Stimulated activated CD4-positive, alpha-beta T cell treated with anti-CD3 and anti-CD28 coated beads, Interleukin-15, amount 100 ng/mL, for 1 hour (primary cell): ENCODE measurements around the gene MAGI1.
"Not testable (repeated sequence)": the region's sequence is repeated elsewhere in the genome, so short reads cannot be mapped to it uniquely, and the experiment has no call there.

Source experiments
- DNase-seq, 2 donors: peaks; one replicate each; pipeline ENCODE4 v3.0.0-alpha.2; 2020; ENCODE audit warnings: low read depth in 1 of 2, low spot score in 1 of 2

Gene MAGI1

DNA sequence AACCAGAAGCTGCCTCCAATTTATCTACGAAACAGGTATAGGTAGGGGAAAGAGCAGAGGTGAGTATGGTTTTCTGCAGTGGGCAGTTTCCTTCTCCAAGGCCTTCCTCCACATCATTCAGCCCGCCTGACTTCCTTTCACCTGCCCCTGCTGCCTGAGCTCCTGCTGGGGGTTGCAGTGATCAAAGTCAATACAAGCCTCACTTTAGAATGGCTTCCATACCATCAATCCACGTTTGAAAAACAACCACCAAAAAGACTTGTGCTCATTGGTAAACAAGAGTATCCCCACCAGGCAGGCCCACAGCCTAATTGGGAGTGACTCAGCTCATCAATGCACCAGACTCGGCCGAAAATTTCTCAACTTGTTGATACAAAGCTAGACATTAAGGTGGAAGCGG is 159.9 kb downstream of the MAGI1 start:
- no peak for DNase-seq

DNA sequence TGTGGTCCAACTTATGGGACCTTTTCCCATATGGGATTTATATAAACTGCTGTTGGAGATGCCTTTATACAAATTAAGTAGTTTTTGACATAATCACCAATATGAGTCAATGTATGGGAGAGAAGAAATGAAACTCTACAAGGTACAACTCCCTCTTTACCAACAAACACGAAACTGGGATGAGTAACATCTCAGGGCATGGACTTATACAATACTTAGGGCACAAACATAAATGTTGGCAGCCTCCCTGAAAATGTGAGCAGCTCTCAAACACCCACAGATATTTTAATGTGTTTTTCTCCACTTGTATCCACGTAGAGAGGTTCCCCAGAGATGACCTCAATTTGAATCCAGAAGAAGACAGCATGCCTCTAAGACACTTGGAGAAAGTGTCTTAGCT is 161.6 kb downstream of the MAGI1 start:
- no peak for DNase-seq

DNA sequence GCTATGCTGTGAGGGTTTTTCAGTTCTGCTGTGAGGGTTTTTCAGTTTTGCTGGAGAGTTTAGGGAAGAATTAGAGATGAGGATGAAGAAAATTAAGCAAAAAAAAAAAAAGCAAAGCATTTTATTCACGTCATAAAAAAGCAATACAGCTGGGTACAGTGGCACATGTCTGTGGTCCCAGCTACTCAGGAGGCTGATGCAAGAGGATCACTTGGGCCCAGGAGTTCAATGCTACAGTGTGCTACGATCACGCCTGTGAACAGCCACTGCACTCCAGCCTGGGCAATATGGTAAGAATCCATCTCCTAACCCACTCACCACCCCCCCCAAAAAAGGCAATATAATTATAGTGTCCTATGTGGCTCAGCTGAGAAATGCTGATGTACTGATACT is 162.7 kb downstream of the MAGI1 start:
- DNase-seq: no peak

DNA sequence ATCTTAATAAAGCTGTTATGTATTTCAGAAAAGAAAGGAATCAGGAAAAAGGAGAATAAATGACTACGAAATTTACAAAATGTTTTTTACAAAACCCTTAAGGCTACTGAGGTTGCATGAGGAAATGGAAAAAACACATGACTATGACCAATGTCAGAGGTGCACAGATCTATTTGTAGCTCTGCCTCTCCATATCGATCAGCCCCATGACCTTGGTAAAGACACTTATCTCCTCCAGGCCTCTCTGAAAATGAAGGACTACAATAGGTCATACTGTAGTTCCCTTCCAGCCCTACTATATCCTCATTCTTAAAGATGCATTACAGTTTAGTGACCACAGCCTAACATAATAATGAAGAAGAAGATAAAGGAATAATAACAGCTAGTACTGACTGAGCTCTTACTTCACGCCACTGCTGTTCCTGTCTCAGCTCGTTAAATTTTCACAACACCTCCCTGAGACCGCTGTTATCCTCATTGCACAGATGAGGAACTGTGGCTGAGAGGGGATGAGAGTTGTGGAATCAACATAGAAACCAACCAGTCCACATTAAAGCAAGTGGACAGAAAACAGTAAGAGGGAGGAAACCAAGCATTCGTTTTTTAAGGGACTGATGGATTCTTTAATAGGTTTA is 163.2 kb downstream of the MAGI1 start:
- no peak for DNase-seq

DNA sequence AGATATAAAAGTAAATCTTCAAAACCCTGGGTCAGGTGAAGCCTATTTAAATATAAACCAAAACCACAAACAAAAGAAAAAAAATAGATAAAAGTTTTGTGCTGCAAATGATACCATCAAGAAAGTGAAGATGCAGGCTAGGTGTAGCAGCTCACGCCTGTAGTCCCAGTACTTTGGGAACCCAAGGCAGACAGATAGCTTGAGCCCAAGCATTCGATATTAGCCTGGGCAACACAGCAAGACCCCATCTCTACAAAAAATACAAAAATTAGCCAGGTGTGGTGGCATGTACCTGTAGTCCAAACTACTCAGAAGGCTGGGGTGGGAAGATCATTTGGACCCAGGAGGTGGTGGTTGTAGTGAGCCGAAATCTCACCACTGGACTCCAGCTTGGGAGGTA is 164.8 kb downstream of the MAGI1 start:
- no peak for DNase-seq

DNA sequence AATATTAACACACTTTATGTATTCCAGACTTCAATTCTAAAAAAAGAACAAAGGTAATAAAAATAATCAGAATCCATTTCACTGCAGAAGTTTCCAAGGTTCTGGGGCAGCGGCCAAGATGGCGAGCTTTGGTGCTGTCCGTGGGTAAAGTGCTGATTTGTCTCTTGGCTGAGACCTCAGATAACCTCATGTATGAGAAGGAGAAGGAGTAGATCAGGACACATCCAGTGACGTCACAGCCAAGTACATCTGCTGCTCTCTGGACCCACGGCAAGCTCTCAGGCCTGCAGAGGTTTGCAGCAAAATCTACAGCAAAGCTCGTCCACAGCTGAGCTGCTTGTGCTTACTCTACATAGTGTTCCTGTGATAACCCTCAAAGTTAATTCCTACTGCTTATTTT is 165.7 kb downstream of the MAGI1 start:
- DNase-seq: no peak

DNA sequence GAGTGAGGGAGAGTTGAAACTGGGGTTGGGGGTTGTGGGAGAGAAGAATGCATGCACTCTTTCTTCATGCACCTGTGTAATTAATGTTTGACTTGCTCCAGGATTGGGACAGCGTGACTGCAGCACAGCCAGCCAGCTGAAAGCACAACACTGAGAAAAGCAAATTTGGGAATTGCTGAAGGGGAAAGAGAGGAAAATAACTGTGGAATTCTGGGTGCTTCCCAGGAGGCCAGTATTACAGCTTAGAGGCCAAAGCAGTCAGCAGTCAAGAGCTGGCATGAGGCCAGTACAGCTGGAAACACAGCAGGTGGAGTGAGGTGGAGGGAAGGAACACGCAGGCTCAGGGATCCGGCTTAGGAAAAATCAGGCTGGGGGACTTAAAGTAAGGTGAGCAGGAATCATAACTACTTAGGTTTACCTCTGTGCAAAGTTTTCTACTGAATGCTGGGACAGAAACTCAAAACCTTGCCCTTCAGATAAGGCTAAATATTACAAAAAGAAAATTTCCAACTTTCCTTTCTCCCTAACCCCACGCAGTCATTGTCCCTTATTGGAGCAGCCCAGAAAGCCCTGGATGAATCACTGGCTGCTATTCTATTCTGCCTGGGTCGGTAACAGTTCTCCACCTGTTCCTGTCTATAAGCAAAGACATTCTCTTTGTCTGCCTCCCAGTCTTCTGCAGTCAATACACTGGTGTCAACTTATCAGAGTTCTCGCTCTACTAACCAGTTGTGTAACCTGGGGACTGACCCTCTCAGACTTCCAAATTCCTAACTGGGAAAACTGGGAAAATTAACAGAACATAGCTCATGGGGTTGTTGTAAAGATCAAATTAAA is 167.2 kb downstream of the MAGI1 start:
- no peak for DNase-seq

DNA sequence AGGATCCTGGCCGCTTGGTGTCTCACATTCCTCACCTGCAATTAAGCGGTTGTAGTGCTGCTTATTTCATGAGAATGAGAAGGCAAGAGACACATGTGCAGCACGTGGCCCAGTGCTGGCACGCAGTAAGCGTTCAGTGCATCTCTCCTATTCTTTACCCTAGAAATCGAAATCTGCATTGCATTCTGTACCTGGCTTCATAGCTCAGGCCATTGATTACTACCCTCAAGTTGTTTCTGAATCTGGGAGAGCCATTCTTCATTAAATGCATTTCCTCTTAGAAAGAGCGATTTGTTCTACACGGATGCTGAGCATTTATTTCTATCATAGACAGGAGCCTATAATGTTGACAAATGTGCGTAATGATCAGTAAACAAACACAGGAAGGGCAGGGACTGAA is 168.9 kb downstream of the MAGI1 start:
- no peak for DNase-seq

DNA sequence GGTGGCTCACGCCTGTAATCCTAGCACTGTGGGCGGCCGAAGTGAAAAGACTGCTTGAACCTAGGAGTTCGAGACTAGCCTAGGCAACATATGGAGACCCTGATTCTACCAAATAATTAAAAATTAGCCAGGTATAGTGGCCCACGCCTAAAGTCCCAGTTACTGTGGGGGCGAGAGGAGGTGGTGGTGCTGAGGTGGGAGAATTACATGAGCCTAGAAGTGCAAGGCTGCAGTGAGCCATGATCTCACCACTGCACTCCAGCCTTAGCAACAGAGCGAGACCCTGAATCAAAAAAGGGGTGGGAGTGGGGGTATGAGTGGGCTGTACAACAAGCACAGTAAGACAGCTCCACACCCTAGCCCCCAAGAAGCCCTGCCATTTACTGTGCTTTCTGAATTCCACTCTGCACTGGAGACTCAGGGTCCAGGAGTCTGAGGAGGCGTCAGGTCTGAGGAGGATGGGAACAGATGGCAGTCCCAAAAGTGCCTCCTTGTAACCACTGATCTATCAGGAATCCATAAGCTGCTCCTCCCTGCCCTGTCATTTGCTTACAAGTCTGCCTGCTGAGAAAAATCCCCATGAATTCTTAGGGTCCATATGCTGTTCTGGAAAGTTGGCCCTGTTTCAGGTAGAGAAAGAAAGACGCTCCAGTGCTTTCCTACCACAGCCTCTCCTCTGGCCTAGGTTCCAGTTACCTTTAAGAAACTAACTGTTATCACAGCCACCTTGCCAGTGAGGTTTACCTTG is 171.1 kb downstream of the MAGI1 start:
- DNase-seq: no peak

DNA sequence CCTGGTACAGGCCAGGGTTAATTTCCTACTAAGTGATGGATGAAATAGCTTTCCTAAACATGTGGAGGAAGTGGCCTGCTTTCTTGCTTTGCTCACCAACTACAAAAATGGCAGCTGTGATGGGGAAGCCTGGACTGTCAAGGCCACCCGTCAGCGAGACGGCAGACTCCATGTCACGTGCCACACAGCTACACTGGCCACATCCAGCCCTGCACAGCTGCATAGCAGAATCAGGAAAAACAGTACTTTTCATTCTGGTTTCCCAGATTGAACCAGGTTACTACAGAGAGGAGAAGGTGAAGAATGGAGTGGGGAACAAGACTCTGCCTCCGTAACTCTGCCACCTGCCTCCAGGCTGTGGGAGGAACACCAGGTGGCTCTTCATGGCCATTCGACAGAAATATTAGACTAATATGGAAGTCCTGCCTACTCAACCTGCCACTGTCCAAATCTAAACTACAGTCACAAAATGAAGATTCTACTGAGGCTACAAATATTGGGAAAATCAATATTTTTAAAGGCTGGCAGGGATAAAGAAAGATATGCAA is 174.3 kb downstream of the MAGI1 start:
- no peak for DNase-seq

DNA sequence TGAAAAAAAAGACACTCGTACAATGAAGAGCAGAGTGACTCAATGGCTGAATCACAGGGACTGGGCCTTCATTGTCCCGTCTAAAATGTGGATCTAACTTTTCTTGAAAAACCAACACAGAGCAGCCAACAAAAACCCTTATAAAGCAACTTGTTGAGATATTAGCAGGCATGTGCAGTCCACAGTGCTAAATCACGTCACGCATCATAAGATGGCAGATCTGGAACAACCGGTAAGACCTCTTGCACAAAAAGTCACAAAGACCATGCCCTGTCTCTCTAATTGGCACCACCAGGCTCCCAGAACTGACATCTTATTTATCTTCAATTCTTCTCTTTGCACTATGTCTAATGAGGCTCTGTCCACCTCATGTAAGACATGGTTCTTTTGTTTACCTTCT is 177.0 kb downstream of the MAGI1 start:
- DNase-seq: no peak

DNA sequence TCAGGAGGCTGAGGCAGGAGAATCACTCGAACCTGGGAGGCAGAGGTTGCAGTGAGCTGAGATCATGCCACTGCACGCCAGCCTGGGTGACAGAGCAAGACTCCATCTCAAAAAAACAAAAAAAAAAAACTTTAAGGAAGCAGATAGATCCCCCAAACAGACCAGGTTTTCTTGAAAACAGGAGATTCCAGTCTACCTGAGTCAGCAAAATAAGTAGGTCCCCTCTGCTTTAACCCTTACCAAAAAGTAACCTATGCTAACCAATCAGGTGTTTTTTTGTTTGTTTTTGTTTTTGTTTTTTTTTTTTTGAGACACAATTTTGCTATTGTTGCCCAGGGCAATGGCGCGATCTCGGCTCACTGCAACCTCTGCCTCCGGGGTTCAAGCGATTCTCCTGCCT is 179.1 kb downstream of the MAGI1 start:
- DNase-seq: not testable (repeated sequence)

DNA sequence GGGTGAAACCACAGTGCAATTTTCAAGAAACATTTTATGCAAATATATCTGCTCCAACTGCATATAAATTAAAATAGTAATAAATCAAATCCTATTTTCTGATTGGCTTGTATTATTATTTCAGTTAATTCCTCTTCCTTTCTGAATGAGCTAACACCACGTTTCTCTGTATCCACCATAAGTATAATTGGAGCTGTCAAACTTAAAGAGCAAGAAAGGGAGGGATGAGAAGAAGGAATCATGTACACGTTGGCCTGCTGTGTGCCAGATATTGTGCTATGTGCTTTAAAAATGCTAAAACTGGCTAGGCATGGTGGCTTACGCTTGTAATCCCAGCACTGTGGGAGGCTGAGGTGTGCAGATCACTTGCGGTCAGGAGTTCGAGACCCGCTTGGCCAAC is 180.0 kb downstream of the MAGI1 start:
- DNase-seq: no peak

DNA sequence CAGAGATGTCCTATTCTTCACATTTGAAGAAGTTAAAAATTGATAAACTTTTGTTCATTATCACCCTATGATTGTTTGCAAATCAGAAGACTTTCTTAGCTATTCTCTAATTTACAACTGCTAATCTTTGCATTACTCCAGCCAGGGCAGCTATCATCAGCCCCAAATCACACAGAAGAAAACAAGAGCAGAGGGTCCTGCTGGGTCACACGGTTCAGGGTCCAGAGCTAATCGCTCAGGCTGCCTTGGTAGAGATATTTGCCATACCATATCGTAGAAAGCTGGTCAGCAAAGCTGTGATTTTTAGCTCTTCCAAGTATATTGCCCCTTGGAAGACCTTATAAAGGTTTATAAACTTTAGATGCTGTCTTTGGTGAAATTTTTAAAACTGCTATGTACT is 181.4 kb downstream of the MAGI1 start:
- DNase-seq: no peak

DNA sequence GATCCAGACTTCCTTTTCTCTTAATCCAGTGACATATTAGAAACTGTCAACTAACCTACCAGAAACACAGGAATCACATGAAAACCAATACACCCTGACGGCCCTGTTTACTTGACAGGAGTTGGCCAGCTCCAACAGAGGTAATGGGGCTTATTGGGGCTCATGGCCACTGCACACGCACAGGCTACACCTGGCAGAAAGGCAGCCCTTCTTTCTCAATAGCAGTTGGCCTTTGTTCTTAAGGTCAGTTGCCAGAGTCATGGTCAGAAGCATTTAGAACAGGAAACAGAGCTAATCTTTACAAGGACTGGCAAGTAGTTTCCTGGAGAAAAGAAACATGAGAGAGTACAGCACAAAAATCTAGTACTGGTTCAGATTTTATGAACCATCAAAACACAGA is 181.8 kb downstream of the MAGI1 start:
- no peak for DNase-seq

DNA sequence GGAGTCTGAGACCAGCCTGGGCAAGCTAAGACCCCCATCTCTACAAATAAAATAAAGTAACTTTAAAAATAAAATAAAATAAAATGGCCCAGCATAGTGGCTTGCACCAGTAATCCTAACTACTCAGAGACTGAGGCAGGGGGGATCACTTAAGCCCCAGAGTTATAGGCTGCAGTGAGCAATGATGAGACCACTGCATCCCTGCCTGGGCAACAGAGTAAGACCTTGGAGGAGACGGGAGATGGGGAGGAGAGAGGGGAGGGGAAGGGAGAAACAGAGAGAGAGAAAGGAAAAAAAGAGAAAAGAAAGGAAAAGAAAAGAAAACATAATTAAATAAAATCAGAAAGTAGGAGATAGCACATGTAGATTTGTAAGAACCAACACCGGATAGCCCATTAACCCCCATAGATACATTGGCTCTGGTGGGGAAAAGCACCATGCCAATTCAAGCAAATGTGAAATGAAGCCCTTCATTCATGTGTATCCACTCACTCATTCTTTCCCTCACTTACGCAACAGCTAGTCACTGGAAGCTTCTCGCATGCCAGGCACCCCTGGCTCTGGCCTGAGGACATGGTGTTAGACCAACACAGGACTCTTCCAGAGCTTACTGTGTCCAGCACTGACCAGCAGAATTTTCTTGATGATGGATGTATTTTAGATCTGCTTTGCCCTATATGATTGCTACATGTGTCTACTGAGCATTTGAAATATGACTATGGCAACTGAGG is 183.2 kb downstream of the MAGI1 start:
- DNase-seq: no peak

DNA sequence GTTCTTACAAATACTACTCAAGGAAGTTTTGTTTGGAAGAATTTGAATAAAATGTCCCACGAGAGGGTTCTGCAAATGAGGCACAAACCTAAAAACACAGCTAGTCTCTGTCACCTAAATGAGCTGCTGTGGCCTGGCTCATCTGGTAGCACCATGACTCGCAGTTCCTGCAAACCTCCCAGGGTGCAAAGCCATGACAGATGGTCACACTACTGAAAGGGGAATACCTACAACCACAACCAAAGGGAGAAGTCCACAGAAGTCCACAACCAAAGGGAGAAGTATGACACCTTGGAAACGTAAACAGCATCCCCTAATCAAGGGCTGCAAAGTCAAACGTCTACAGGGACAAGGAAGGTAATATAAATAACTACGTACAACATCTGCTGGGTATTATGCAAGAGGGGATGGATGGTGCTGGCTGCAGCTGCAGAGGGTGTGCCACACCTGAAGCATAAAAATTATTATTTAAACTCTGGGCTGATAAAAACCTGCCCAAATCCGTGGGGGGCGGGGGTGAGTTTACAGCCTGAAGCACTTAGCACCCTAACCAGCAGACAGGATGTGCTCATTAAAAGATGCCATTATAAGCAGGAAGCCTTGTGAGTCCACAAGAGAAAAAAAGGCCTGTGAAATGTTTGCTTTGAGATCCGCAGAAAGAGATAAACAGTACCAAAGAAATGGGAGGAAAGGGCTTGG is 184.0 kb downstream of the MAGI1 start:
- no peak for DNase-seq

DNA sequence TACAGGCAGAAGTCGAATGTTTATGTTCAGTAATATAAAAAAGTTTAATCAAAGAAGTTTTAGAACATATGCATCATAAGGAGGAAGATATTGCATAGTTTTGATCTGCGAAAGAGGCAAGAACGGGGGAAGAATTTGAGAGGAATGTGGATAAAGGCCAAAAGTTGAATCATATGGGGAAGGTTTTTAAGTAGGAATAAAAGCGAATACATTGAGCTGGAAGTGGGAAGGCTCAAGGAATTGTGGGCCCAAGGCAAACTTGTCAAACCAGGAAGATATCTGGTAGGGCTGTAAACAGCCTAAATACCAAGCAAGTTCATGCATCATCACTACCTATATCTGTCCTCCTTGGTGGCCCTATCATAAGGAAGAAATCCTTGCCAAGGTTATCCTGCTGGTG is 186.9 kb downstream of the MAGI1 start:
- no peak for DNase-seq

DNA sequence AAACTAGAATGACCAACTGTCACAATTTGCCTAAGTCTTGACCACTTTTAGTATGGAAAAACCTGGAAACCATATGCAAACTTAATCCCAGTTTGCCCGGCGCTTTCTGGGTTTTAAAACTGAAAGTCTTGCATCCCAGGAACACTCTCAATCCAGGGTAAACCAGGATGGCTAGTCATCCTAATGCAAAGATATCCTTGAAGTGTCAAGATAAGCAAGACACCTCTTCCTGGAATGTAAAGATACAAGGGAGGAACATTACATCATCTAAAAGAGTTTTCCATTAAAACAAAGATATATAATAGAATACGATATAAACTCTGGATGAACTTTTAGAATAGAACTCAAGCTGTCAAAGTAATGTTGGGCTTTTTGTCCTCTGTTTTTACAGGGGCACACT is 188.5 kb downstream of the MAGI1 start:
- DNase-seq: no peak

DNA sequence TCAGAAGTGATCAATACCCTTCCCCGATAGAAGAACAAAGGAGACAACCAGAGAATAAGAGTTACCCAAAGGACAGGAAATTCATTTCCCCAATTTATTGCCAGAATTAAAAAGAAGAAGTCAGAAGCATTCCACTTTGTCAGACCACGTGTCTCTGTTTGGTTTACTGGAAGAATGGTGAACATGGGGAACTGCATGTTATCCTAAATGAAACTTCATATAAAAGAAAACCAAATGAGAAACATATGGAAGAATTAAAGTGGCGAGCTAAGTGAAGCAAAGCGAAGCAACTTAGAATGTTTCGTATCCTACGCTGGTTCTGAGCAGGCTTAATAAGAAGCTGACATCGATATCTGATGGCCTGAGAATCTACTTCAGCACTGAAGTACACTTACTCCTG is 190.7 kb downstream of the MAGI1 start:
- DNase-seq: no peak

DNA sequence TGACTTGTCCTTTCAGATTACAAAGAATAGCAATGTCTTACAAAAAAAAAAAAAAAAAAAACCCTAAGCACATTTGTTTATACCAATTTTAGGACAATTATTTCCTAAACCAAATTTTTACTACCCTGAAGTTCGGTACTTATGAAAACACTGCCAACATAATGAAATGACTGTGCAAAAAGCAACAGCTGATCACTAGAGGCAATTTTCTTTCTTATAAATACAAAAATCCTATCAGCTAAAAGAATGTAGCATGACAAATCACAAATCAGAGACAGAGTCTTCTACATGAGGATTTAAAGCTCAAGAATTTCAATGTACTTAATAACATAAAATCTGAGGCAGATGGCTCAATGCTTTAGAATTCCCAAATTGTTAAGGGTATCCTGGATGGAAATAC is 191.8 kb downstream of the MAGI1 start:
- no peak for DNase-seq
